GM20000 (cell line): ENCODE results near the gene TMEM178A.

Source experiments
- DNase-seq: peaks from one replicate; pipeline ENCODE4 v3.0.0; 2012; ENCODE audit warnings: low spot score
- TF ChIP-seq, protein P1 (sequence below): IDR thresholded peaks from 2 replicates; pipeline ENCODE4 v1.5.1; 2012; ENCODE audit warnings: mild to moderate bottlenecking, control low read depth; ENCODE audit errors: extremely low read depth, missing control alignments

TMEM178A gene

DNA sequence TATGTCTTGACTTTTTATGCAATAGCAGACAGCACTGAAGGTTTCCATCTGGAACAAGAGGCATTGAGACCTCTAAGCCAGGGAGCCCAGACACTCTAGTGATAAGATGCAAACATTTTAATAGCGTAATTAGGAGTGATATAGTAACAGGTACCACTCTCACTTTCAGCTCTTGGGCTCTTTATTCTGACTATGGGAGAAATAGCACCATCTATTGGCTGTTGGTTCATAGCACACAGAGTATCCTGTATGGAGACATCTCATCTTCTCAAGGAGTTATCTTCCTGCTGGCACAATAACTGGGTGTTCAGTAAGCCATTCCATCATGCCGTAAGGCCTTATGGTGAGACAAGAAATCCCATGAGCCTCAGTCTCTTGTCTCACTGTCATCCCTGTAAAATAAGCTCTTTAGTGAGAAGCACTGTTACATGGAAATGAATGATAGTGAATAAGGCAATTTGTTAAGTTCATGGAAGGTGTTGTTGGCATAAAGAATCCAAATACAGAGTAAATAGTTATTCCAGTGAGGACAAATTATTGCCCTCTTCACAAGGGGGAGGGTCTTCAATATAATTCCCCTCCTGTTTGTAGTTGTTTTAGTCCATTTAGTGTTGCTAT is 65.1 kb downstream of the TMEM178A start:
- TF ChIP-seq, protein P1, sequence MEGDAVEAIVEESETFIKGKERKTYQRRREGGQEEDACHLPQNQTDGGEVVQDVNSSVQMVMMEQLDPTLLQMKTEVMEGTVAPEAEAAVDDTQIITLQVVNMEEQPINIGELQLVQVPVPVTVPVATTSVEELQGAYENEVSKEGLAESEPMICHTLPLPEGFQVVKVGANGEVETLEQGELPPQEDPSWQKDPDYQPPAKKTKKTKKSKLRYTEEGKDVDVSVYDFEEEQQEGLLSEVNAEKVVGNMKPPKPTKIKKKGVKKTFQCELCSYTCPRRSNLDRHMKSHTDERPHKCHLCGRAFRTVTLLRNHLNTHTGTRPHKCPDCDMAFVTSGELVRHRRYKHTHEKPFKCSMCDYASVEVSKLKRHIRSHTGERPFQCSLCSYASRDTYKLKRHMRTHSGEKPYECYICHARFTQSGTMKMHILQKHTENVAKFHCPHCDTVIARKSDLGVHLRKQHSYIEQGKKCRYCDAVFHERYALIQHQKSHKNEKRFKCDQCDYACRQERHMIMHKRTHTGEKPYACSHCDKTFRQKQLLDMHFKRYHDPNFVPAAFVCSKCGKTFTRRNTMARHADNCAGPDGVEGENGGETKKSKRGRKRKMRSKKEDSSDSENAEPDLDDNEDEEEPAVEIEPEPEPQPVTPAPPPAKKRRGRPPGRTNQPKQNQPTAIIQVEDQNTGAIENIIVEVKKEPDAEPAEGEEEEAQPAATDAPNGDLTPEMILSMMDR, result peak; percentile 52
- peak; percentile 39 for DNase-seq

DNA sequence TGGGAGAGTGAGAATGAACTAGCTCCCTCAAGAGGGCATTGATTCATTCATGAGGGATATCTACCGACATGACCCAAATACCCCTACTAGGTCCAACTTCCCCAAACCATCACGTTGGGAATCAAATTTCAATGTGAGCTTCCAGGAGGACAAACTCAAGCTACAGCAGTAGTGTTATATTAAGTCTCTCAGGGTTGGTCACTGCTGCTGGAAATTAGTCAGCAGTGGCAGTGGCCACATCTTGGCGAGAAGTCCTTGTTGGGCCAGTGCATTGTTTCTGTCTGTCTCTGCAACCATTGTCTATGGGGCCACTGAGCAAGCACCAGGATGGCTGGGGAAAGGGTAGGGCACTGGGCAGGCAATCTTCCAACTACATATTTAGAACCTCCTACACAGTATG is 65.8 kb downstream of the TMEM178A start:
- TF ChIP-seq, protein P1, result no peak
- no peak for DNase-seq

DNA sequence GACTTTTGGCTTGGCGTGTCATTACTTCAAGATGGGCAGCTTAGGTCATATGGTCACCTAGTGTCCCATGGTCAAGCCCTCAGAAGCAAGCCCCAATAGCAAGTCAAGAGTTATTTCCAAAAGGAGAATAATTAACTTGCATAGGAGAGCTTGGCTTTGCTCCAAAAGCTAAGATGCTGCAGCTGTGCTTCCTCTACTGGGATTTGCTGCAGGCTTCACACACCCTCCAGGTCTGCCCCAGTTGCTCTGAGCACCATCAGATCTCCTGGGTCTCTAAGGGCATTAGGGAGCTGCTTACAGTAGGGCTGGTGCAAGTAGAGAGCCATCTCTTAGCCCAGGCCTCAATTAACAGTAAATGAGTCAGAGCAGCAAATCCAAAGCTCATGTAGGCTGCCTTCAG is 66.8 kb downstream of the TMEM178A start:
- TF ChIP-seq, protein P1, result no peak
- DNase-seq, result no peak

DNA sequence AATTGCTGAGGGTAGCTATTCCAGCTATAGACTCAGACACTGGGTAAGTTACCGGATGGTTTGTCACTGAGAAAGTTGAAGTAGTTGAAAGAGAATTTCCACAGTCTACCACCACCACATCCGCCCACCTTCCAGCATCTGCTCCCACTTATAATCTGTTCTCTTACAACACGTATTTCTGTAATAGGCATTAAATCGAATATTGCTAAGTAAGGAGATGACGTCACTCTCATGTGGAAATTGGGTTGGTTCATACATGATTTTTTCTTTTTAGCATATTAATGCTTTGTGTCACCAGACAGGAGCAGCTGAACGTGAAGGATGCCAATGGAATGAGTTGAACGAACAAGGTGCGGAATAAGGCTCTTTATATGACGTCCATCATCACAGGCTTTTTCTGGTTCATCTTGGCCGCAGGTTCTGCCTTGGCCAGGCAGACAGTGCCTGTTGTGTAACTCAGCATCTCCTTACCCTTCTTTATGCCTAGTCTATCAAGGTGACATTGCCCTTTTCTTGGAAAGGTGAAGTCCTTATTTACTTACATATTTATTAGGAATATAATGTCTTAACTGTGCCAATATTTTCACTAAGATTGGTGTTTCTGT is 67.5 kb downstream of the TMEM178A start:
- TF ChIP-seq, protein P1, result no peak
- no peak for DNase-seq

DNA sequence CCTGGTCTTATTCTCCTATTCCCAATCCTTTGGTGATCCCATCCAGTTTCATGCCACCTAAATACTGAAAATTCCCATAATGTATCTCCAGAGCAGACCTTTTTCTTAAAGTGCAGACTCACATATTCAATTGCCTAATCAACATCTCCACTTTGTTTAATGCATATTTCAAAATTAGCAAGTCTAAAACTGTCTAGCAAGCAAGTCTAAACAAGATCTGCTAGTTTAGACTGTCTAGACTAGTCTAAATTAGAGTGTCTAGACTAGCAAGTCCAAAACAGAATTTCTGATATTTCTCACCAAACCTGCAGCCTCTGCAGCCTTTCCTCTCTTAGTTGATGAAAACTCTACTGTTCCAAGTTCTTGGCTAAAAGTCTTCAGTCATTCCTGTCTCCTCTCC is 68.7 kb downstream of the TMEM178A start:
- TF ChIP-seq, protein P1, result no peak
- no peak for DNase-seq

DNA sequence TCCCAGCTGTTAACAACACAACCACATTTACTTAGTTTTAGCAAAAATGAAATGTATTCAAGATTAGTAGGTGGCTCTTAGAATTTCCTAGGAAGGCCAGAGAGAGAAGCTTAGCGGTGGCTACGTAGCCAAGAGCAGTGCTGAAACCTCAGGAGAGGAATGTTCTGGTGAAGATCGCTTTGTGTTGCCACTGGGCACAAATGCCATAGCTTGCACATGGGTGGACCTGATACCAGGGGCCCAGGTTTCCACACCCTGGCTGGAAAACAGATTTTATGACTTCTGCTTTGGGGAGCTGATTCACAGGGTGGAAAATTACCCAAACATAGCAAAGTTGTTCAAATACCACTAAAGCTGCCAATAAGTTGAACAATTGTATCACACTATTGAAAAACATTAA is 69.9 kb downstream of the TMEM178A start:
- no peak for DNase-seq
- TF ChIP-seq, protein P1, result no peak

DNA sequence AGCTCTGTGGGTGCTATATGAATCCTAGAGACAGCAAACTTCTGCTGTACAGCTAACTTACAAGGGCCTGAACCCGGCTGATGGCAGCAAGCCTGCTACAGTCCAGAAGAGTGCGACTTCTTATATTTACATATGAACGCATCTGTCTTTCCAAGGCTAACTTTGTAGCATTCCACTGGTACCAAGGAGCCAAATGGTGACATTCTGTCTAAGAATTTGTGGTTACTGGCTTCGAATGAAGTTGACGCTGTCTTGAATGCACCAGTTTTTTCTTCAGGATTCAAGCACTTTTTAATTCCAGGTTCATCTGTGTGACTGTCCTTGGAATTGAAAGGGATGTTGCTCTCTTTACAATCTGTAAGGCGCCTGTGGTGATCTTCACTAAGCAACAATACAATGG is 70.9 kb downstream of the TMEM178A start:
- TF ChIP-seq, protein P1, result no peak
- DNase-seq, result no peak
